HL-60 (cell line): ENCODE data around the gene HTR3D.

ENCODE experiments used
- DNase-seq, 2 experiments: peaks; one replicate each; pipeline ENCODE4 v3.0.0-alpha.2; 2010 to 2020; ENCODE audit warnings: low read depth in 1 of 2, low spot score in 1 of 2
- H3K27ac ChIP-seq: fragments of 250-450 bp; sonication (Bioruptor Pico); replicated peaks from 2 replicates; pipeline ENCODE4 v1.5.1; 2020; ENCODE audit warnings: mild to moderate bottlenecking, moderate library complexity
- H3K27me3 ChIP-seq: fragments of 250-450 bp; sonication (Bioruptor Pico); 2 replicates; pipeline ENCODE4 v1.5.1; 2021; ENCODE audit warnings: mild to moderate bottlenecking, moderate library complexity; ENCODE audit not compliant: insufficient read depth, poor library complexity, severe bottlenecking
- H3K4me3 ChIP-seq: replicated peaks from 2 replicates; pipeline ENCODE4 v1.5.1; 2011; ENCODE audit warnings: mild to moderate bottlenecking, control low read depth, low read length; ENCODE audit not compliant: insufficient read depth
- CTCF ChIP-seq: IDR thresholded peaks from one replicate; pipeline ENCODE4 v1.5.1; 2011; ENCODE audit warnings: low read length, control low read depth, inconsistent platforms; ENCODE audit not compliant: insufficient read depth
- GABPA ChIP-seq: IDR thresholded peaks from 2 replicates; pipeline ENCODE4 v1.6.1; 2012; ENCODE audit warnings: low read depth
- POLR2AphosphoS5 ChIP-seq: IDR thresholded peaks from 2 replicates; pipeline ENCODE4 v1.6.1; 2012; ENCODE audit warnings: low read depth
- REST ChIP-seq: IDR thresholded peaks from 2 replicates; pipeline ENCODE4 v1.6.1; 2012; ENCODE audit warnings: low read depth; ENCODE audit not compliant: insufficient replicate concordance
- SPI1 ChIP-seq: IDR thresholded peaks from 2 replicates; pipeline ENCODE4 v1.6.1; 2012; ENCODE audit warnings: low read depth, mild to moderate bottlenecking, borderline replicate concordance

The HTR3D gene

GRCh38 chr3:183984749-183985729, 46.5 kb upstream of the HTR3D start:
- no peak overlapping the region for H3K4me3 ChIP-seq
- TF ChIP-seq SPI1 (no peak), CTCF (no peak), POLR2AphosphoS5 (no peak), GABPA (no peak), REST (no peak)
- H3K27me3 ChIP-seq = no peaks in the 10 kb centered on the region
- H3K27ac ChIP-seq = no peak overlapping the region
- no peak for DNase-seq

- no peak overlapping the region for H3K27ac ChIP-seq
- no peaks in the 10 kb centered on the region for H3K27me3 ChIP-seq
- no peak for DNase-seq
- TF ChIP-seq CTCF (no peak), POLR2AphosphoS5 (no peak), REST (no peak), SPI1 (no peak), GABPA (no peak)
- H3K4me3 ChIP-seq = no peak overlapping the region
These were observed 44.4 kb upstream of the HTR3D start for GRCh38 chr3:183987000-183987600.

GRCh38 chr3:183988216-183988790, 43.2 kb upstream of the HTR3D start:
- Histone ChIP-seq H3K27ac (no peak overlapping the region), H3K27me3 (no peaks in the 10 kb centered on the region), H3K4me3 (no peak overlapping the region)
- DNase-seq = no peak
- no peak for TF ChIP-seq CTCF
